A549 (cell line): Measurements from ENCODE around the gene ADORA1. TPM values are rescaled to one million over a fixed set of nuclear protein-coding genes. Genes with fewer than 3 reads are reported as not detected.

Experiments
- ATAC-seq, 2 experiments: fragments of 200-7000 bp in 1 of 2; fragments of >200 bp in 1 of 2; cut with Nextera tagmentation in 1 of 2; cut with Tn5 transposase in 1 of 2; 3 replicates each; pipeline versions ENCODE4 v1.8.0 to v1.9.1; 2018 to 2020; ENCODE audit warnings: mild to moderate bottlenecking in 1 of 2, moderate library complexity in 1 of 2
- CTCF ChIA-PET: fragments of 300-600 bp; sonication (Branson Sonifier 250); formaldehyde crosslinking; extraction: SDS; loops from one replicate; lab custom pipeline; 2021; ENCODE audit warnings: antibody characterized with exemption, inconsistent platforms; lab: Yijun Ruan, JAX
- POLR2A ChIA-PET: fragments of 350-600 bp; formaldehyde crosslinking; extraction: SDS; loops from one replicate; lab custom pipeline; 2021; ENCODE audit warnings: antibody characterized with exemption, inconsistent platforms; lab: Yijun Ruan, JAX
- DNase-seq, 2 experiments: peaks; one replicate each; pipeline versions ENCODE4 v3.0.0 to v3.0.0-alpha.2; 2011 to 2016; ENCODE audit warnings: low read depth in 1 of 2, low spot score in 1 of 2
- FAIRE-seq: peaks from 2 replicates; lab custom pipeline; 2011; peaks lifted over from hg19 to GRCh38; lab: Jason Lieb, UNC
- H3K27ac ChIP-seq, 2 experiments: fragments of >200 bp; sonication (Bioruptor Twin); formaldehyde crosslinking; 3 replicates each; pipeline ENCODE4 v1.5.1; 2016 to 2017
- H3K4me1 ChIP-seq: fragments of >200 bp; sonication (Bioruptor Twin); formaldehyde crosslinking; 3 replicates; pipeline ENCODE4 v1.6.1; 2016
- H3K4me2 ChIP-seq: fragments of >200 bp; sonication (Bioruptor Twin); formaldehyde crosslinking; 3 replicates; pipeline ENCODE4 v1.6.1; 2016
- H3K4me3 ChIP-seq: fragments of >200 bp; sonication (Bioruptor Twin); formaldehyde crosslinking; 3 replicates; pipeline ENCODE4 v1.5.1; 2016
- H3K9me3 ChIP-seq: fragments of >200 bp; sonication (Bioruptor Twin); formaldehyde crosslinking; 3 replicates; pipeline ENCODE4 v1.6.1; 2016
- BHLHE40 ChIP-seq: IDR thresholded peaks from 2 replicates; pipeline ENCODE4 v1.6.1; 2012; ENCODE audit warnings: low read depth, low read length, inconsistent platforms
- CHD2 ChIP-seq: fragments of 150-350 bp; IDR thresholded peaks from 2 replicates; pipeline ENCODE4 v1.6.1; 2014; ENCODE audit warnings: low read length; ENCODE audit not compliant: partially characterized antibody
- EHMT2 ChIP-seq: fragments of 200-600 bp; sonication (generic); IDR thresholded peaks from 2 replicates; pipeline ENCODE4 v1.6.1; 2016; ENCODE audit warnings: antibody characterized with exemption, low read depth, mild to moderate bottlenecking, moderate library complexity
- HDAC2 ChIP-seq: fragments of 200-600 bp; sonication (generic); IDR thresholded peaks from 2 replicates; pipeline ENCODE4 v1.6.1; 2016
- HOXA7 ChIP-seq: fragments of 250-450 bp; sonication (Bioruptor Pico); IDR thresholded peaks from 2 replicates; pipeline ENCODE4 v1.5.0; 2020; ENCODE audit warnings: mild to moderate bottlenecking, moderate library complexity
- JUN ChIP-seq, 2 experiments: fragments of >200 bp; sonication (Bioruptor Twin); formaldehyde crosslinking; IDR thresholded peaks; 2 replicates in 1 of 2; 3 replicates in 1 of 2; pipeline ENCODE4 v1.6.1; 2016 to 2017
- KDM5A ChIP-seq: fragments of 200-600 bp; sonication (generic); IDR thresholded peaks from 2 replicates; pipeline ENCODE4 v1.6.1; 2016; ENCODE audit warnings: antibody characterized with exemption, mild to moderate bottlenecking
- NPAS2 ChIP-seq: fragments of 250-450 bp; sonication (Bioruptor Pico); IDR thresholded peaks from 2 replicates; pipeline ENCODE4 v1.8.0; 2022; ENCODE audit warnings: mild to moderate bottlenecking, moderate library complexity, borderline replicate concordance
- NR3C1 ChIP-seq: fragments of >200 bp; sonication (Bioruptor Twin); formaldehyde crosslinking; IDR thresholded peaks from 3 replicates; pipeline ENCODE4 v1.6.1; 2017
- RAD21 ChIP-seq, 2 experiments: fragments of >200 bp in 1 of 2; sonication (Bioruptor Twin) in 1 of 2; formaldehyde crosslinking in 1 of 2; IDR thresholded peaks in 1 of 2; conservative IDR thresholded peaks in 1 of 2; 2 replicates in 1 of 2; 3 replicates in 1 of 2; pipeline ENCODE4 v1.6.1; 2012 to 2018; ENCODE audit warnings: inconsistent platforms in 1 of 2
- RARB ChIP-seq: fragments of 250-450 bp; sonication (Bioruptor Pico); IDR thresholded peaks from 2 replicates; pipeline ENCODE4 v1.8.0; 2021; ENCODE audit warnings: mild to moderate bottlenecking, moderate library complexity
- RFX5 ChIP-seq: fragments of 450-650 bp; IDR thresholded peaks from 2 replicates; pipeline ENCODE4 v1.7.1; 2014; ENCODE audit warnings: antibody characterized with exemption, mild to moderate bottlenecking, moderate library complexity
- SMC3 ChIP-seq: fragments of >200 bp; sonication (Bioruptor Twin); formaldehyde crosslinking; IDR thresholded peaks from 3 replicates; pipeline ENCODE4 v1.6.1; 2018; ENCODE audit warnings: inconsistent platforms
- ZSCAN20 ChIP-seq: fragments of 250-450 bp; sonication (Bioruptor Pico); IDR thresholded peaks from 2 replicates; pipeline ENCODE4 v1.8.0; 2022; ENCODE audit warnings: mild to moderate bottlenecking, moderate library complexity
- WGBS: methylation state at CpG from one replicate; pipeline ENCODE4 v1.1.6; 2017; ENCODE audit errors: missing lambda C conversion rate; 5-methylcytosine and 5-hydroxymethylcytosine counted together
- polyA plus RNA-seq, 4 experiments: library from polyadenylated mRNA; depleted of rRNA in 3 of 4; stranded (reverse); fragments of >200 nt; fragmentation: RNase III in 1 of 4; extraction: RNeasy Plus Mini Kit Qiagen cat#74134 plus additional on column Dnase treatment in 1 of 4; gene quantifications; 2 replicates in 3 of 4; 3 replicates in 1 of 4; pipeline ENCODE4 v1.2.3, GENCODE V29; 2011 to 2017
- TF ChIP-seq, protein P1 (sequence below): fragments of 200-600 bp; sonication (generic); IDR thresholded peaks from 2 replicates; pipeline ENCODE4 v1.6.1; 2016; ENCODE audit warnings: antibody characterized with exemption, mild to moderate bottlenecking, moderate library complexity
- TF ChIP-seq, protein P2 (sequence below): fragments of >200 bp; sonication (Bioruptor Twin); formaldehyde crosslinking; IDR thresholded peaks from 3 replicates; pipeline ENCODE4 v1.6.1; 2016
- TF ChIP-seq, protein P3 (sequence below): fragments of 250-450 bp; sonication (Bioruptor Pico); IDR thresholded peaks from 2 replicates; pipeline ENCODE4 v1.5.0; 2020; ENCODE audit warnings: low read depth, mild to moderate bottlenecking, moderate library complexity
- TF ChIP-seq, protein P4 (sequence below): fragments of 250-450 bp; sonication (Bioruptor Pico); IDR thresholded peaks from 2 replicates; pipeline ENCODE4 v1.5.0; 2021; ENCODE audit warnings: mild to moderate bottlenecking, moderate library complexity, borderline replicate concordance
- TF ChIP-seq, protein P5 (sequence below): fragments of 150-350 bp; IDR thresholded peaks from 2 replicates; pipeline ENCODE4 v1.6.1; 2014; ENCODE audit warnings: low read depth, mild to moderate bottlenecking, low read length
- TF ChIP-seq, protein P6 (sequence below): IDR thresholded peaks from 2 replicates; pipeline ENCODE4 v1.6.1; 2012; ENCODE audit warnings: low read depth, borderline replicate concordance

Gene ADORA1
- polyA plus RNA-seq, 2 of the 4 experiments (the other 2 are of a cell fraction): 0.48 to 2.4 TPM

DNA sequence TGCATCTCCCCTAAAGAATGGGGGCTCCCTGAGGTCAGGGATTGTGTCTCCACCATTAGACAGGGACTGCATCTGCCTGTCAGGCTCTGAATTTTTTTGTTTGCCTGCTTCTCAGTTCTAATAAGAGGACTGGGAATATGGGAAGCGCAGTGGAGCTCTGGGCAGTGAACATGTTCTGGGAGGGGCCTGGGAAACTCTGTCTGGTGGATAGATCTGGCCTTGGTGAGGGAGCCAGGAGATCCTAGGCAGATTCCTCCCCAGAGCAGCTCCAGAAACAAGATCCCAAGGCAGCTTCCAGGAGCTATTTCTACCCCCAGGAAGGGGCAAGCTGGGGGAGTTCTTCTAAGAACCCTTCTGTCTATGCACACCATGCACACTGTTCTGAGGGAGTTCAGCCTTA lies 29.1 kb upstream of the ADORA1 start:
- no peak for TF ChIP-seq RFX5
- no peak for TF ChIP-seq SMC3
- TF ChIP-seq NR3C1: no peak
- TF ChIP-seq HDAC2: no peak
- TF ChIP-seq NPAS2 (CRISPR knock-in tag): no peak
- TF ChIP-seq BHLHE40: no peak
- TF ChIP-seq, protein P1, sequence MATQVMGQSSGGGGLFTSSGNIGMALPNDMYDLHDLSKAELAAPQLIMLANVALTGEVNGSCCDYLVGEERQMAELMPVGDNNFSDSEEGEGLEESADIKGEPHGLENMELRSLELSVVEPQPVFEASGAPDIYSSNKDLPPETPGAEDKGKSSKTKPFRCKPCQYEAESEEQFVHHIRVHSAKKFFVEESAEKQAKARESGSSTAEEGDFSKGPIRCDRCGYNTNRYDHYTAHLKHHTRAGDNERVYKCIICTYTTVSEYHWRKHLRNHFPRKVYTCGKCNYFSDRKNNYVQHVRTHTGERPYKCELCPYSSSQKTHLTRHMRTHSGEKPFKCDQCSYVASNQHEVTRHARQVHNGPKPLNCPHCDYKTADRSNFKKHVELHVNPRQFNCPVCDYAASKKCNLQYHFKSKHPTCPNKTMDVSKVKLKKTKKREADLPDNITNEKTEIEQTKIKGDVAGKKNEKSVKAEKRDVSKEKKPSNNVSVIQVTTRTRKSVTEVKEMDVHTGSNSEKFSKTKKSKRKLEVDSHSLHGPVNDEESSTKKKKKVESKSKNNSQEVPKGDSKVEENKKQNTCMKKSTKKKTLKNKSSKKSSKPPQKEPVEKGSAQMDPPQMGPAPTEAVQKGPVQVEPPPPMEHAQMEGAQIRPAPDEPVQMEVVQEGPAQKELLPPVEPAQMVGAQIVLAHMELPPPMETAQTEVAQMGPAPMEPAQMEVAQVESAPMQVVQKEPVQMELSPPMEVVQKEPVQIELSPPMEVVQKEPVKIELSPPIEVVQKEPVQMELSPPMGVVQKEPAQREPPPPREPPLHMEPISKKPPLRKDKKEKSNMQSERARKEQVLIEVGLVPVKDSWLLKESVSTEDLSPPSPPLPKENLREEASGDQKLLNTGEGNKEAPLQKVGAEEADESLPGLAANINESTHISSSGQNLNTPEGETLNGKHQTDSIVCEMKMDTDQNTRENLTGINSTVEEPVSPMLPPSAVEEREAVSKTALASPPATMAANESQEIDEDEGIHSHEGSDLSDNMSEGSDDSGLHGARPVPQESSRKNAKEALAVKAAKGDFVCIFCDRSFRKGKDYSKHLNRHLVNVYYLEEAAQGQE: no peak
- TF ChIP-seq, protein P2, sequence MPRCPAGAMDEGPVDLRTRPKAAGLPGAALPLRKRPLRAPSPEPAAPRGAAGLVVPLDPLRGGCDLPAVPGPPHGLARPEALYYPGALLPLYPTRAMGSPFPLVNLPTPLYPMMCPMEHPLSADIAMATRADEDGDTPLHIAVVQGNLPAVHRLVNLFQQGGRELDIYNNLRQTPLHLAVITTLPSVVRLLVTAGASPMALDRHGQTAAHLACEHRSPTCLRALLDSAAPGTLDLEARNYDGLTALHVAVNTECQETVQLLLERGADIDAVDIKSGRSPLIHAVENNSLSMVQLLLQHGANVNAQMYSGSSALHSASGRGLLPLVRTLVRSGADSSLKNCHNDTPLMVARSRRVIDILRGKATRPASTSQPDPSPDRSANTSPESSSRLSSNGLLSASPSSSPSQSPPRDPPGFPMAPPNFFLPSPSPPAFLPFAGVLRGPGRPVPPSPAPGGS: no peak
- no peak for TF ChIP-seq CHD2
- TF ChIP-seq RAD21 (conservative IDR thresholded peaks at IDR 0.05 in 1 of 2, IDR thresholded peaks at IDR 0.05 in 1 of 2): no peak
- no peaks in the 10 kb centered on the region for H3K4me1 ChIP-seq
- no peak for ATAC-seq
- no peak overlapping the region for H3K4me3 ChIP-seq
- no peak for DNase-seq
- peaks cover 18% of the 10 kb centered on the region for H3K9me3 ChIP-seq
- H3K27ac ChIP-seq: no peak overlapping the region
- WGBS: no CpG with 5 or more reads among the region's 1 CpG
- ChIA-PET CTCF (interaction anchor here (0.7 to 4.4 kb wide), 7 partner anchors 10 to 118 kb away, joined by 3 to 20 read pairs (median 5); no protein-coding TSS in a partner anchor), POLR2A (no interaction called here)
- no peak overlapping the region for H3K4me2 ChIP-seq
- FAIRE-seq: no peak

DNA sequence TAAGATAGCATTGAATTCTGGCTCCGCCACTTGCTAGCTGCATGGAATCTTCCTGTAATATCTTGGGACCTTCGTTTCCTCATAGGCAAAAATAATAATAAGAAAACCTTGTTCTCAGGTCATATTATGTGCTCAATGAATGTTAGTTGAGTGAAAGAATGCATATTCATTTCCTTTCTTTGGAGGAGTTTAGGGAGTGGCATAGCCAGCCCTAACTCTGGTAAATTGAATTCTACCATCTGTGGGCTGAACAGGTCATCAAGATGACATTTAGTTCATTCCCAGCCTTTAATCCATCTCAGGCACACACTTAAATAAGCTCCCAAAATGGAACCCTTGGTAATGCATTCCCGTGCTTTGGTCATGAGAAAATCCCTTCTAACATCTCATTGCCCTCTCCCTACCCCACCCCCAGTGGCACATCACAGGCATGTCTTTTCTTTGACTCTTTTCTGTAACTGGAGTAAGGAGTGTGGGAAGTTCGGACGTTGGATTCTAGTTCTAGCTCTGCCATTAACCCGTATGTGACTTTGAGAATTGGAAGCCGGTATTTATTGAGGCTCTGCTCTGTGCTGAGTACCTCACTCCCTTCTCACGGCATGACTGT lies 28.5 kb upstream of the ADORA1 start:
- ATAC-seq (no peak), DNase-seq (no peak), FAIRE-seq (no peak)
- H3K4me1 ChIP-seq: no peaks in the 10 kb centered on the region
- H3K9me3 ChIP-seq: peaks cover 14% of the 10 kb centered on the region
- H3K4me2 ChIP-seq: no peak overlapping the region
- H3K4me3 ChIP-seq: no peak overlapping the region
- WGBS: 37% methylated on average over 8 of the region's 8 CpGs
- TF ChIP-seq, protein P3, sequence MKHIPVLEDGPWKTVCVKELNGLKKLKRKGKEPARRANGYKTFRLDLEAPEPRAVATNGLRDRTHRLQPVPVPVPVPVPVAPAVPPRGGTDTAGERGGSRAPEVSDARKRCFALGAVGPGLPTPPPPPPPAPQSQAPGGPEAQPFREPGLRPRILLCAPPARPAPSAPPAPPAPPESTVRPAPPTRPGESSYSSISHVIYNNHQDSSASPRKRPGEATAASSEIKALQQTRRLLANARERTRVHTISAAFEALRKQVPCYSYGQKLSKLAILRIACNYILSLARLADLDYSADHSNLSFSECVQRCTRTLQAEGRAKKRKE (CRISPR knock-in tag): no peak
- TF ChIP-seq EHMT2: no peak
- TF ChIP-seq RARB: no peak
- no peak for TF ChIP-seq JUN (IDR thresholded peaks at IDR 0.05)
- TF ChIP-seq SMC3: no peak
- no peak for TF ChIP-seq KDM5A
- TF ChIP-seq HOXA7 (CRISPR knock-in tag): no peak
- TF ChIP-seq, protein P4, sequence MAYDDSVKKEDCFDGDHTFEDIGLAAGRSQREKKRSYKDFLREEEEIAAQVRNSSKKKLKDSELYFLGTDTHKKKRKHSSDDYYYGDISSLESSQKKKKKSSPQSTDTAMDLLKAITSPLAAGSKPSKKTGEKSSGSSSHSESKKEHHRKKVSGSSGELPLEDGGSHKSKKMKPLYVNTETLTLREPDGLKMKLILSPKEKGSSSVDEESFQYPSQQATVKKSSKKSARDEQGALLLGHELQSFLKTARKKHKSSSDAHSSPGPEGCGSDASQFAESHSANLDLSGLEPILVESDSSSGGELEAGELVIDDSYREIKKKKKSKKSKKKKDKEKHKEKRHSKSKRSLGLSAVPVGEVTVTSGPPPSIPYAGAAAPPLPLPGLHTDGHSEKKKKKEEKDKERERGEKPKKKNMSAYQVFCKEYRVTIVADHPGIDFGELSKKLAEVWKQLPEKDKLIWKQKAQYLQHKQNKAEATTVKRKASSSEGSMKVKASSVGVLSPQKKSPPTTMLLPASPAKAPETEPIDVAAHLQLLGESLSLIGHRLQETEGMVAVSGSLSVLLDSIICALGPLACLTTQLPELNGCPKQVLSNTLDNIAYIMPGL (CRISPR knock-in tag): no peak
- TF ChIP-seq CHD2: no peak
- TF ChIP-seq, protein P5, sequence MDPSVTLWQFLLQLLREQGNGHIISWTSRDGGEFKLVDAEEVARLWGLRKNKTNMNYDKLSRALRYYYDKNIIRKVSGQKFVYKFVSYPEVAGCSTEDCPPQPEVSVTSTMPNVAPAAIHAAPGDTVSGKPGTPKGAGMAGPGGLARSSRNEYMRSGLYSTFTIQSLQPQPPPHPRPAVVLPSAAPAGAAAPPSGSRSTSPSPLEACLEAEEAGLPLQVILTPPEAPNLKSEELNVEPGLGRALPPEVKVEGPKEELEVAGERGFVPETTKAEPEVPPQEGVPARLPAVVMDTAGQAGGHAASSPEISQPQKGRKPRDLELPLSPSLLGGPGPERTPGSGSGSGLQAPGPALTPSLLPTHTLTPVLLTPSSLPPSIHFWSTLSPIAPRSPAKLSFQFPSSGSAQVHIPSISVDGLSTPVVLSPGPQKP: no peak
- no peak for TF ChIP-seq ZSCAN20 (CRISPR knock-in tag)
- TF ChIP-seq, protein P6, sequence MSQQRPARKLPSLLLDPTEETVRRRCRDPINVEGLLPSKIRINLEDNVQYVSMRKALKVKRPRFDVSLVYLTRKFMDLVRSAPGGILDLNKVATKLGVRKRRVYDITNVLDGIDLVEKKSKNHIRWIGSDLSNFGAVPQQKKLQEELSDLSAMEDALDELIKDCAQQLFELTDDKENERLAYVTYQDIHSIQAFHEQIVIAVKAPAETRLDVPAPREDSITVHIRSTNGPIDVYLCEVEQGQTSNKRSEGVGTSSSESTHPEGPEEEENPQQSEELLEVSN: no peak
- ChIA-PET CTCF (interaction anchor here (0.7 to 4.4 kb wide), 7 partner anchors 11 to 117 kb away, joined by 3 to 20 read pairs (median 5); no protein-coding TSS in a partner anchor), POLR2A (no interaction called here)
- no peak overlapping the region for H3K27ac ChIP-seq
